ENCODE results near the gene KLHDC7B.

DNA sequence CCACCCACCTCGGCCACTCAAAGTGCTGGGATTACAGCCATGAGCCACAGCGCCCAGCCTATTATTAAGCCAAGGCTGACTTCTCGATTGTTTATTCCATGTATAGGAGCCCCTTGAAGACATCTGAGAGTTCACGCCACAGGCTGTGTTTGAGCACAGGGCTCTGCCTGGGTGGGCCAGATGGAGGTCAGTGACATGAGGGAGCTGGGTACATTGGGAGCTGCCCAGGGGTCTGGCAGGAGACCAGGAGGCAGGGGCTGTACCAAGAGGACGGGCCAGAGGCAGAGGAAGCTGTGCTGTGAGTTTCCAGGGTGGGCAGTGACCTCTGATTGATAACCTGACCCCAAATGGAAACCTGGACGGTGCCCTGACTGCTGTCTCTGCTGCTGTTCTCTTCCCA is 43.6 kb upstream of the KLHDC7B start:
- TF ChIP-seq, protein P1, sequence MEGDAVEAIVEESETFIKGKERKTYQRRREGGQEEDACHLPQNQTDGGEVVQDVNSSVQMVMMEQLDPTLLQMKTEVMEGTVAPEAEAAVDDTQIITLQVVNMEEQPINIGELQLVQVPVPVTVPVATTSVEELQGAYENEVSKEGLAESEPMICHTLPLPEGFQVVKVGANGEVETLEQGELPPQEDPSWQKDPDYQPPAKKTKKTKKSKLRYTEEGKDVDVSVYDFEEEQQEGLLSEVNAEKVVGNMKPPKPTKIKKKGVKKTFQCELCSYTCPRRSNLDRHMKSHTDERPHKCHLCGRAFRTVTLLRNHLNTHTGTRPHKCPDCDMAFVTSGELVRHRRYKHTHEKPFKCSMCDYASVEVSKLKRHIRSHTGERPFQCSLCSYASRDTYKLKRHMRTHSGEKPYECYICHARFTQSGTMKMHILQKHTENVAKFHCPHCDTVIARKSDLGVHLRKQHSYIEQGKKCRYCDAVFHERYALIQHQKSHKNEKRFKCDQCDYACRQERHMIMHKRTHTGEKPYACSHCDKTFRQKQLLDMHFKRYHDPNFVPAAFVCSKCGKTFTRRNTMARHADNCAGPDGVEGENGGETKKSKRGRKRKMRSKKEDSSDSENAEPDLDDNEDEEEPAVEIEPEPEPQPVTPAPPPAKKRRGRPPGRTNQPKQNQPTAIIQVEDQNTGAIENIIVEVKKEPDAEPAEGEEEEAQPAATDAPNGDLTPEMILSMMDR (IDR thresholded peaks at IDR 0.05): no peak
- no peak for TF ChIP-seq POLR2A (IDR thresholded peaks at IDR 0.05)

Measured in adrenal gland (tissue), 5 donors.